Body of pancreas (tissue), 4 donors: ENCODE data around the gene MDFIC.

Experiments
- CTCF ChIP-seq, 7 experiments: fragments of 450-650 bp in 4 of 7; fragments of 200-600 bp in 3 of 7; sonication (generic) in 3 of 7; IDR thresholded peaks; one replicate each; pipeline ENCODE4 v1.5.1; 2016 to 2019; ENCODE audit warnings: antibody characterized with exemption in 7 of 7
- POLR2A ChIP-seq, 3 donors: fragments of 450-650 bp; IDR thresholded peaks; one replicate each; pipeline ENCODE4 v1.6.1; 2016; ENCODE audit warnings: antibody characterized with exemption in 3 of 3, mild to moderate bottlenecking in 2 of 3

GRCh38 chr7:114972567-114972966 lies 50.7 kb downstream of the MDFIC start:
- TF ChIP-seq CTCF (IDR thresholded peaks at IDR 0.05): no peak
- TF ChIP-seq POLR2A (IDR thresholded peaks at IDR 0.05): no peak
